Occipital lobe (tissue), 2 donors: Measurements from ENCODE around the gene ARRB2. TPM values are rescaled to one million over a fixed set of nuclear protein-coding genes. Genes with fewer than 3 reads are reported as not detected.

ENCODE experiments used
- DNase-seq: peaks from one replicate; lab custom pipeline; 2025; lab: John Stamatoyannopoulos, UW
- total RNA-seq: library from RNA; depleted of rRNA; stranded (reverse); fragments of >200 nt; gene quantifications from one replicate; pipeline ENCODE4 v1.2.3, GENCODE V29; 2014

Gene ARRB2
- total RNA-seq, 1 donor from 2014 or later, result 10.5 TPM

DNA sequence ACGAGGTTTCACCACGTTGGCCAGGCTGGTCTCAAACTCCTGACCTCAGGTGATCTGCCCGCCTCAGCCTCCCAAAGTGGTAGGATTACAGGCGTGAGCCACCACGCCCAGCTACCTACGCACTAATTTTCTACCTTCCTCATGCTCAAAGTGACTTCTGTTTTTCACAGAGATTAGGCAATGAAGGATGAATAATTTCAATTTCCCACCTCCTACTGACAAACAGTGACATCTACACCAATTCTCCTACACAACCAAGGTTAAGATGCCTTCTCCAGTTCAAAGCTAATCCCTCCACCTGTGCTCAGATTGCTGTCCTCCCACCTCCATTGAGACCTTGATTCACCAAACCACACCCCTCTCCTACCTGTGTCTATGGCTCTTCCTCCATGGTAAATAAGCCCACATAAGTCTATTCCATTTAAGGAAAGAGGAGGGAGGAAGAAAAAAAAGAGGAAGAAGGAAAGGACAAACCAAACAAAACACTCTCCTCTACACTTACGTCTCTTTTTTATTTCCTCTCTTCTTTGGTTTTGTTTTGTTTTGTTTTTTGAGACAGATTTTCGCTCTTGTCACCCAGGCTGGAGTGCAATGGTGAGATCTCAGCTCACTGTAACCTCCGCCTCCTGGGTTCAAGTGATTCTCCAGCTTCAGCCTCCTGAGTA, 15.3 kb downstream of the ARRB2 start:
- DNase-seq, result no peak

DNA sequence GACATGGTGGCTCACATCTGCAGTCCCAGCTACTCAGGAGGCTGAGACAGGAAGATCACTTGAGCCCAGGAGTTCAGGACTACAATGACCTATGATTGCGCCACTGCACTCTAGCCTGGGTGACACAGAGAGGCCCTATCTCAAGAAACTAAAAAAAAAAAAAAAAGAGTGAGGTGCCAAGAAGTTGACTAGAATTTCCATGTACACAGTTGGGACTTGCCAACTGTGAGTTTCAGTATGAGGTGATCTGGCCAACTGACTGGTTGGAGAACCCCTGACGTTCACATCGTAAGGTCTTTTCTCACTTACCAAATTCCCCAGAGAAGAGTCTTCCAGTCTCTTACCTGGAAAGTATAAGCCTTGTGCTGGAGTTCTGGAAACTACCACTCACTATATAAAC, 17.7 kb downstream of the ARRB2 start:
- no peak for DNase-seq

DNA sequence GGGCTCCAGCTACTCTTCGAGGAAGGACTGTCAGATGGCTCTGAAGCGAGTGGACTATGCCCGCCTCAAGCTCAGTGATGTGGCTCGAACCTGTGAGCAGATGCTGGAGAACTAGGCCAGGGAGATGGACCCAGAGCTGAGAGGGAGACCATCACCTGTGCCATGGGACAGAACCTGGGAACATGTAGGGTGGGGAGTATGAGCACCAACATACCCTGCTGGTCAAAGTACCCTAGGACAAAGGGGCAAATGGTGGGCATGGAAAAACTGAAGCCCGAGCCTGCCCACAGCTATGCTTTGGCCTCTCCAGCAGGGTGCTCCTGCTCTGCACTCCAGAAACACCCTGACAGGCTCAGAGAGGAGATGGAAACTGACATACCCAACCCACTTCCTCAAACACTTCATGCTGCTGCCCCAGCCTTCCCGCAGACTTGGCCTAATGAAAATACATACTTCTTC, 22.7 kb downstream of the ARRB2 start:
- no peak for DNase-seq

- no peak for DNase-seq
These were observed 24.5 kb downstream of the ARRB2 start for GRCh38 chr17:4734857-4735475.

GRCh38 chr17:4735876-4736651, 25.6 kb downstream of the ARRB2 start:
- no peak for DNase-seq

GRCh38 chr17:4738136-4739121, 28.0 kb downstream of the ARRB2 start:
- no peak for DNase-seq

GRCh38 chr17:4739122-4740024, 28.9 kb downstream of the ARRB2 start, which contains the start of the genes CXCL16 and ZMYND15:
CXCL16 (minus strand) TSS chr17:4739928; CDS start chr17:4739339, 589 bp downstream.
ZMYND15 (plus strand) TSS chr17:4739833; CDS start chr17:4740549, 716 bp downstream.
- DNase-seq, result no peak

DNA sequence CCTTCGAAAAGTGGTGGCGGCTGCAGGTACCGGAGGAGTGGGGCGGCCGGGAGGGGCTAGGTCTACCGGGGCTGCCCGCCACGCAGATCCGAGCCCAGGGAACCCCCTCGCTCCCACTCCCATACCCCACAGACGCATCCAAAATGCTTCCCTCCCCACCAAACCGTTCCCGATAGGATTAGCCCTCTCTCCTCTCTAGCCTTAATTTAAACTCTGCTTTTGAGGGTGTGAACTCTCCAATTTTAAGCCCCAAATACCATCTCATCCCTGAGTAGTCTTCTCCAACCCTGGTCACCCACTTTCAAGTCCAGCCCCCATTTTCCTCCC, 29.6 kb downstream of the ARRB2 start:
- no peak for DNase-seq

DNA sequence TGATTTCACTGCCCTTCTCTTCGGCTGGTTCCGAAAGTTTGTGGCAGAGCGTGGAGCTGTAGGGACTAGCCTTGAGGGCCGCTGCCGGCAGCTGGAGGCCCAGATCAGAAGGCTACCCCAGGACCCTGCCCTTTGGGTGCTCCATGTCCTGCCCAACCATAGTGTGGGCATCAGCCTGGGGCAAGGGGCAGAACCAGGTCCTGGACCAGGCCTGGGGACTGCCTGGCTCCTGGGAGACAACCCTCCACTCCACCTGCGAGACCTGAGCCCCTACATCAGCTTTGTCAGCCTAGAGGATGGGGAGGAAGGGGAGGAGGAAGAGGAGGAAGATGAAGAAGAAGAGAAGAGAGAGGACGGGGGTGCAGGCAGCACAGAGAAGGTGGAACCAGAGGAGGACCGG, 30.2 kb downstream of the ARRB2 start:
- no peak for DNase-seq

GRCh38 chr17:4741544-4741943, 31.1 kb downstream of the ARRB2 start:
- DNase-seq, result no peak

DNA sequence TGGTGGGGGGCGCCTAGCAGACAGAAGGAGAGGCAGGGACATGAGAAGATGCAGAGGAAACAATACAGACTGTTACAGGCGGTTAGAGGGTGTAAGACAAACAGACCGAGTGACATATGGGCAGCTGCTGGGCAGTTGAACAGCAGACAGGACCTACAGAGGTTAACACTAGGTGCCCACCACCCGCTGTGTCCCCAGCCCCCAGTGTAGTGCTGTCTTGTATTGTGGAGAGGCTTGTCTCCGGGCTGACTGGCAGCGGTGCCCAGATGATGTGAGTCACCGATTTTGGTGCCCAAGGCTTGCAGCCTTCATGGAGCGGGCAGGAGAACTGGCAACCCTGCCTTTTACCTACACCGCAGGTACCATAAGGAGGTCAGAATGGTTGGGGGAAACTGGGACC, 31.7 kb downstream of the ARRB2 start:
- DNase-seq, result no peak

DNA sequence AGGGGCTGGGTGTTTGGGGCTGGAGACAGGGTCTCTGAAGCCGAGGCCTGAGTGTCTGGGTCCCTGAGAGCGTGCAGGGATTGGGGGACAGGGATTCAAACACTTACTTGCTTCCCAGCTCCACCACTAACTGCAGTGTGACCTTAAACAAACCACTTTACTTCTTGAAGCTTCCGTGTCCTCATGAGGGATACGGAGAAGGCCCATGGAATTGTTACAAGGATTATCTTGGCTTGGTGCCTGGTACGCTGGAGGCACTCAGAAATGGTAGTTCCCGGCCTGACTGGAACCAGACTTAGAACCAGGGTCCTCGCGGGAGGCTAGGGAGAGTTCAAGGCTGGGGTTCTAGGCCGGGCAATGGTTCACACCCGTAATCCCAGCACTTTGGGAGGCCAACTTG, 32.2 kb downstream of the ARRB2 start:
- DNase-seq, result no peak

DNA sequence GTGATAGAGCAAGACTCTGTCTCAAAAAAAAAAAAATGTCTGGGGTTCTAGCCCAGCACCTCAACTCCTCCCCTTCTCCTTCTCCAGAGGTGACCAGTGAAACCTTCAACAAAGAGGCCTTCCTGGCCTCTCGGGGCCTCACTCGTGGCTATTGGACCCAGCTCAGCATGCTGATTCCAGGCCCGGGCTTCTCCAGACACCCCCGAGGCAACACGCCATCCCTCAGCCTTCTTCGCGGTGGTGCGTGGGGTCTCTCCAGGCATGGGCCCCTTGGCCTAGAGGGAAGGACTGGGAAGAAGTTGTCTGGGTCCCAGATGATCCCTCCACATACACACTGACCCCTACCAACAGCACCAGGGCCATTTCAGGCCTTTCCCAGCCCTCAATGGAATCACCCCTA, 32.8 kb downstream of the ARRB2 start:
- DNase-seq, result no peak

DNA sequence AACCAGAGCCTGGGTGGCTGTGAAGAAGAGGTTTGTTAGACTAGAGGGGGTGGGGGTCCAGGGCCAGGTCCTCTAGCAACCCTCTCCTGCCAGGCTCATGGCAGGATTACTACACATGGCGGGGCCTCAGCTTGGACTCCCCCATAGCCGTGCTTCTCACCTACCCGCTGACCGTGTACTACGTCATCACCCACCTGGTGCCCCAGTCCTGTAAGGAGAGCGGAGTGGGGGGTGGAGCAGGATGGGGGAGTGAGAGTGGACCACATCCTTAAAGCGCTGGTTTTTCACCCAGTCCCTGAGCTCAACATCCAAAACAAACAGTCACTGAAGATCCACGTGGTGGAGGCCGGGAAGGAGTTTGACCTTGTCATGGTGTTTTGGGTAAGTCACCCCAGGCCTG, 33.5 kb downstream of the ARRB2 start:
- DNase-seq, result no peak

GRCh38 chr17:4744999-4745969, 34.9 kb downstream of the ARRB2 start:
- no peak for DNase-seq

DNA sequence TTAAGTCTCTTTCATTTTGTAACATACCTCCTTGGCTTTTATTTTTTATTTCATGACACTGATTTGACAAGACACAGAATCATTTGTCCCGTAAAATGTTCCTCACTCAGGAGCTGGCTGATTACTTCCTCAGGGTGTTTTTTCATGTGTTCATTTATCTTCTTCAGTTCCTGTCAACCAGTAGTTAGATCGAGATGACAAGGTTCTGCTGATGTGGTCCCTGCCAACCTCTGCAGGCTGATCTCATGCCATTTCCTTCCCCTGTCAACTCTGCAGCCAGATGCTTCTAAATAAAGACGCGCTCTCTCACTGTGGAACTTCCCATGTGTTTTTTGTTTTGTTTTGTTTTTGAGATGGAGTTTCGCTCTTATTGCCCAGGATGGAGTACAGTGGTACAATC, 37.4 kb downstream of the ARRB2 start:
- no peak for DNase-seq

DNA sequence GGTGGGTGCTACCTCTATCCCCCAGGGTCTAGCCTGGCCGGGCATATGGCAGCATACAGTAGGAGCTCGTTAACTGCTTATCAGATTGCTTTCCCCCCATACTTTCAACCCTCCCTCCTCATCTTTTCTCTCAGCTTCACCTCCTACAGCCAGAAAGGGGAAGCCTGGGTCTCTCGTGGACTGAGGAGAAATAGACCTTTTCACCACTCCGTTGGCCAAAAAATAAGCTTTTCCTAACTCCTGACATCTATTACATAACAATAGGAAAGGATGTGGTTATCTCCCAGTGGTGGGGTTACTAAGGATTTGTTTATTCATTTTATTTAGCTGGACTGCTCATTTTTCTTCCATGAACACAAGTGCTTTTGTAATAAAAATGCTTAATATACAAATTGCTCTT, 38.3 kb downstream of the ARRB2 start:
- no peak for DNase-seq

DNA sequence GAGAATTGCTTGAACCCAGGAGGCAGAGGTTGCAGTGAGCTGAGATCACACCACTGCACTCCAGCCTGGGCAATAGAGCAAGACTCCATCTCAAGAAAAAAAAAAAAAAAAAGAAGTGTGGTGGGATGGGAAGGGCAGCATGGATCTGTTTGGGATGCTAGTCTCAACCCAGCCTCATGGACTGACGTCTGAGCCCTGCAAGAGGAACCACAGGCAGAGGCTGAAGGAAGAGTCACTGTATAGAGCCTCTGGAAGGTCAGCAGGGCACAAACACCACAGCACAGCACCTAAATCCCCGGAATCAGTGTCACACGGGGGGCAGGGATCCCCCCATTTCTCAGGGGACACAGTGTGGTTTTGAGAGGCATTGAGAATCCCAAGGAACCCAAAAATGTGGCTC, 40.2 kb downstream of the ARRB2 start:
- no peak for DNase-seq

GRCh38 chr17:4751932-4752331, 41.5 kb downstream of the ARRB2 start:
- no peak for DNase-seq
